HG02759 (cell line): Measurements from ENCODE around the gene GALNS.
"Not testable (repeated sequence)": the region's sequence is repeated elsewhere in the genome, so short reads cannot be mapped to it uniquely, and the experiment has no call there.

Source experiments
- ATAC-seq: cut with Tn5 transposase; IDR thresholded peaks from one replicate; pipeline ENCODE4 v1.9.1; 2021; ENCODE audit warnings: mild to moderate bottlenecking, moderate library complexity; ENCODE audit not compliant: unreplicated experiment

The GALNS gene

DNA sequence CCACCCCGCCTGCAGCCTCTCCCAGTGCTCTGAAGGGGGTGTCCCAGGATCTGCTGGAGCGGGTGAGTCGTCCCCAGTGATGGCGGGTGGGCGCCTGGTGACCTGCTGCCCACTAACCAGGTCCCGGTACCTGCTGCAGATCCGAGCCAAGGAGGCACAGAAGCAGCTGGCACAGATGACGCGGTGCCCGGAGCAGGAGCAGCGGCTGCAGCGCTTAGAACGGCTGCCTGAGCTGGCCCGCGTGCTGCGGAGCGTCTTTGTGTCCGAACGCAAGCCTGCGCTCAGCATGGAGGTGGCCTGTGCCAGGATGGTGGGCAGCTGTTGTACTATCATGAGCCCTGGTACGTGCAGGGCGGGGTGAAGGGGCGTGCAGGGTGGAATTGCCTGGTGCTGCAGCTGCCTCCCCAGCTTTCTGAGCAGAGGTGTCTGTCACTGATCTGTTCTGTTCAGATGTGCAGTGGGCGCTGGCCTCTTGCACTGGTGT is 49.6 kb downstream of the GALNS start:
- no peak for ATAC-seq

DNA sequence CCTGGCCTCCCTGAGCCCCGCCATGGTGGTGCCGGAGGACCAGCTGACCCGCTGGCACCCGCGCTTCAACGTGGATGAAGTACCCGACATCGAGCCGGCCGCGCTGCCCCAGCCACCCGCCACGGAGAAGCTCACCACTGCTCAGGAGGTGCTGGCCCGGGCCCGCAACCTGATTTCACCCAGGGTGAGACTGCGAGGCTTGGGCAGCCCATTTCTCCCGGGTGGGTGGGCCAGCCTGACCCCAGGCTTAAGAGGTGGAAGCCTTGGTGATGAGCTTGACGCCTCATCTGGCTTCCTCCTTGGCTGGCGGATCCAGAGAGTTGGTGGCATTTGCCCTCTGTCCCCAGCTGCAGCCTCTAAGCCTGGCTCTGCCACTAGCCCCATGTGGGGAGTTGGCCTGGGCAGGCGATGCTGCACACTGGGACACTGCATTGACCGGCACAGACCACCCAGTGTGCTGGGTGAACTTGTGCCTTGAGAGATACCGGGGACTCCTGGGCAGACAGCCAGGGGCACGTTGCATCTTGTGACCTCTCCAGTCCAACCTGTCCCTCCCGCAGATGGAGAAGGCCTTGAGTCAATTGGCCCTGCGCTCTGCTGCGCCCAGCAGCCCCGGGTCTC is 50.1 kb downstream of the GALNS start:
- ATAC-seq: no peak

DNA sequence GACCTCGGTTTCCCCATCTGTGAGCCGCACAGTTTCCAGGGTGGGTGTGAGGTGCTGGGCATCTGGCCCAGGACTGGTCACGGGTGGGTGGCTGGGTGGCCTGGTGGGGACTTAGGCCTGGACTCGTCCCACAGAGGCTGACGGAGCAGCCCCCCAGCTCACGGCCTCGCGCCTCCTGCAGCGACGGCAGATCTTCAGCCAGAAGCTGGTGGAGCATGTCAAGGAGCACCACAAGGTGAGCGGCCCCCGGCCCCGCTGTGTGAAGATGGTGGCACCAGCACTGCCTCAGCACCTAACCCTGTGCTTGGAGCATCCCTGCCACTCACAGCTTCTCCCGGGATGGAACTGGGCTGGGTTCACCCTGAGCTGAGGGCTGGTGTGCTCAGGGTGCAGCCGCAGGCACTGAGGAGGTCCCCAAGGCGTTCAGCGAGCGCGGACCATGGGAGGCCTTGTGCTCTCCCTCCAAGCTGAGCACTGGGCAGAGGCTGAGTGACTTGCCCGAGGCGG is 50.8 kb downstream of the GALNS start:
- ATAC-seq: no peak

DNA sequence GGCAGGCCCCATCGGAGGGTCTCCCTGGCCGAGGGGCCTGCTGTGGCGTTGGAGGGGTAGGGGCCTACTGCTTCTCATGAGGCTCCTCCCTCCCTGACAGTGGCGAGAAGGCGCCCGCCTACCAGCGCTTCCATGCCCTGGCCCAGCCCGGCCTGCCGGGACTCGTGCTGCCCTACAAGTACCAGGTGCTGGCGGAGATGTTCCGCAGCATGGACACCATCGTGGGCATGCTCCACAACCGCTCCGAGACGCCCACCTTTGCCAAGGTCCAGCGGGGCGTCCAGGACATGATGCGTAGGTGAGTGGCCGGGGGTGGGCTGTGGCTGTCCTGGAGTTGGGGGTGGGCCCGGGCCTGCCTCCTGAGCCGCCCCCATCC is 51.4 kb downstream of the GALNS start:
- no peak for ATAC-seq

DNA sequence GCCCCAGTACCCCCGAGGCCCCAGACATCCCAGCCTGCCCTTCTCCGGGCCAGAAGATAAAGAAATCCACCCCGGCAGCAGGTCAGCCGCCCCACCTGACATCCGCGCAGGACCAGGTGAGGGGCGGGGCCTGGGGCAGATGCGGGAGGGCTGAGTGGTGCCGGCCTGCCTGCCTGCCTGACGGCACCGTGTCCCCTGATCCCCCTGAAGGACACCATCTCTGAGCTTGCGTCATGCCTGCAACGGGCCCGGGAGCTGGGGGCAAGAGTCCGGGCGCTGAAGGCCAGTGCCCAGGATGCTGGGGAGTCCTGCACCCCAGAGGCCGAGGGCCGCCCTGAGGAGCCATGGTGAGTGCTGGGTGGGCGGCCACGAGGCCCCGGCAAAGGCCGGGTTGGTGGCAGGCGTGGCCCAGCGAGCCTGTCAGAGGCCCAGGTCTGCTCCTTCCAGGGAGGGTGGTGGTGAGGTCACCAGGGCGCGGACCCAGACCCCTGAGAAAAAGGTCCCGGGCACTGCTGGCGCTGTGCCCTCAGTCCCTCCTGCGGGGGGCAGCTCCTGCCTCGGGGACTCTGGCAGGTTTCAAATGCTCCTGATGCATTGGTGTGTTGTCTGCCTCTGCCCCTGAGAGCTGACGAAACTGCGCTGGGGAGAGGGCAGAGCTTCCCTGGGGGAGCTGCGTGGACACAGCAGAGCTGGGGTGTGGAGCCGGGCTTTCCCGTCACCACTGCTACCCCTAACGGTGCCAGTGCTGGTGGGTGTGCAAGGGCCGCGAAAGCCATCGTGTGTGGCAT is 52.0 kb downstream of the GALNS start:
- no peak for ATAC-seq

DNA sequence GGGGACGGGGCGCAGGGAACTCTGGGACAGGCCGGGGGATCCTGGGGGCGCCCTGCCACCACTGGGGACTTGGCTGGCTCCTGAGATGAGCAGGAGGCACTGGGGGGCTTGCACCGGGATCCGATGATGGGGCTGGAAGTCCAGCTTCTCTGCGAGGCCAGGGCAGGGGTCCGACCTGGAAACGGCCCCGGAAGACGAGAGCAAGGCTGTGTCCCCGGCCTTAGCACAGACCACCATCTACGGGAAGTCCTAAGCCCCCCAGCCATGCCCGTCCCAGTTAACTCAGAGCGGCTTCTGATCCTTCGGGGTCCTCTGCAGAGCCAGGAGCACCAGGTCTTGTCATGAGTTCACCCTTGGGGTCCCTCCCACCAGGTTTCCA is 52.6 kb downstream of the GALNS start:
- ATAC-seq: no peak

DNA sequence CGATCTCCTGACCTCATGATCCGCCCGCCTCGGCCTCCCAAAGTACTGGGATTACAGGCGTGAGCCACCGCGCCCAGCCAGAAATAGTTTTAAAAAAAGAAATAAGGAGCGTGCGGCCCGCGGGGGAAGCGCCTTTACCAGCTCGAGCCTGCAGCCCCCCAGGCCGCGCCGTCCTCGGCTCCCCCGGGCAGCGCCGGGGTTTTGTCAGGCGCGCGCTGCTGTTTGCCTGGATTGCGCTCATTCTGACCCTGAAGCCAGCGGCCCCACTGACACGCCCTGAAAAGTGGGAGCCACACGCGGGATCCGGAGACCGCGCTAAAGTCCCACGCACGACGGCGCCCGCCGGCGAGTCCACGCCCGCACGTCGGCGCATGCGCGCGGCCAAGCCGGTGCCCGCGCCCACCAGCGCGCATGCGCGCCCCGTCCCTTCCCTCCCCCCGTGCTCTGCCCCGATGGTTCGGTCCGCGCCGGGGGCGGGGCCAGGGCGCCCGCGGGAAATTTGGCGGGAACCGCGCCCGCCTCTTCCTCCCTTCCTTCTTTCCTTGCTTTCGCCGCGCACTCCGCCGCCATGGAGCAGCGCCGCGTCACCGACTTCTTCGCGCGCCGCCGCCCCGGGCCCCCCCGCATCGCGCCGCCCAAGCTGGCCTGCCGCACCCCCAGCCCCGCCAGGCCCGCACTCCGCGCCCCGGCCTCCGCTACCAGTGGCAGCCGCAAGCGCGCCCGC is 53.3 kb downstream of the GALNS start, which contains the start of gene CDT1:
CDT1 (plus strand) TSS at position 526 of the 724 bp plus-strand sequence; CDS start at position 569, 43 bp downstream.
- ATAC-seq: peak; percentile 71

DNA sequence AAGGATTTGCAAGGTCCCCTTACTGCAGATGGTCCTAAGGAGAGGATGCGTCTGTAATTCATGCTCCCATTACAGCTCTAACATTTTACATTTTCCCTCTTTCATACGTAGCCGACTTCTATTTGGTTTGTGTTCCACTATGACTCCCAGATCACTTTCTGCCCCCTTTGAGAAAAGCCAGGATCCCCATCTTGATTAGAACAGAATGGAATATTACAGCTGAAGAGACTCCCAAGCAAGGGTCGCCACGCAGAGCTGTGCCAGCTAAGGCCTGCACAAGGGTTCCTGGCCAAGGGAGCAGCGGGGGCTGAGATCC is 56.5 kb downstream of the GALNS start:
- no peak for ATAC-seq

DNA sequence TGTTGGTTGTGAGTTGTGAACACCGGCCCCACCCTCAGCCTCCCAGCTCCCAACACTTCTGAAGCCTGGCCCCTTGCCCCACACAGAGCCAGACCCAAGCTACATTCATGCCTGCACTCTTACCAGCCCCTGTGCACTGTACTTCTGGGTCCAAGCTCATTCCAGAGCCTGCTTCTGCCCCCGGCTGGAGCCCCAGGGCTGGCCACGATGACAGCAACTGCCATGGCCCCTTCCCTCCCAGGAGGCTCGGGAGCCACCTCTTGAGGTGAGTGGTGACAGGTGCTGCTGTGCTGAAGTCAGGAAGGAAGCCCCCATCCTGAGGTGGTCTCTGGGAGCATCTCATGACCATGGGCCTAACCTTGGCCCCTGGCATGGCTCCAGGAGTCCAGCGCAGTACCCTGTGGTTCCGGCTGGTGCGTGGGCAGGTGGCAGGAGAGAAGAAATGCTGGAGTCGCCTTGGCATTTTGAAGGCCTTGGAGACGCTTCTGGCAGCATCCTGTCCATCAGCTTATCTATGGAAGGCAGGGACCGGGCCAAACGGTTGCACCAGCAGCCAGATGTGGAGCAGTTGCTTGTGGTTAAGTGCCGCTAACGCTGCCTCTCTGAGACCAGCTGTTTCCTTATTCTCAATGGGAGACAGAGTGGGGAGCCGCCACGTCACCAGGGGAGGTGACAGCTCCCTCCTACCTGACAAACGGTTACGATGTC is 57.0 kb downstream of the GALNS start:
- no peak for ATAC-seq

DNA sequence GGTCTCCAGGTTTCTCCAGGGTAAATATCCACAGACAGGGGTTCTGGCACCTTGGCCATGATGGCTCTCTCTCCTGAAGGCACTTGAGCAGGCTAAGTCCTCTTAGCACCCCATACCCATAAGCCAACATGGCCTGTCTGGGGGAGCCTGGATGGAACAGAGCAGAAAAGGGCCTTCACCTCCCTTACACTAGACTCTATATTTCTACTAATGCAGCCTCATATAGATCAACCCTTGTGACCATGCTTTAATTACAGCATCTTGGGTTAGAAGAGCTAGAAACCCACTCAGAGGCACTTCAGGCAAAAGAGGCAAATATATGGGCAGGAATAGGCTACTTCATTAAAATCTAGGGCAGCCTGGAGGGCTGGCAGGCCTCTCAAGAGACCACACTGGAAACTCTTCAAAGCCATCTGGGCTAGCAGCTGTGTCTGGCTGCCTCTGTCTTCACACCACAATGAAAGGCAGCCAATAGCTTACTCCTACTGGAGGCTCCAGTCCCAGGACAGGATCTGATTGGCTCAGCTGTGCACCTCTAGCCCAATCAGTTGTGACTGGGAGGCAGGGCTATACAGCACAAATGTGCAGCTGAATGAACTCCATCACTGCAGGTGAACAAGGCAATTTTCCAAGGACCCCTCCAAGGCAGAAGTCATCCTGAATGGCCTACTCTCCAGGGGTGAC is 57.8 kb downstream of the GALNS start:
- ATAC-seq: no peak

DNA sequence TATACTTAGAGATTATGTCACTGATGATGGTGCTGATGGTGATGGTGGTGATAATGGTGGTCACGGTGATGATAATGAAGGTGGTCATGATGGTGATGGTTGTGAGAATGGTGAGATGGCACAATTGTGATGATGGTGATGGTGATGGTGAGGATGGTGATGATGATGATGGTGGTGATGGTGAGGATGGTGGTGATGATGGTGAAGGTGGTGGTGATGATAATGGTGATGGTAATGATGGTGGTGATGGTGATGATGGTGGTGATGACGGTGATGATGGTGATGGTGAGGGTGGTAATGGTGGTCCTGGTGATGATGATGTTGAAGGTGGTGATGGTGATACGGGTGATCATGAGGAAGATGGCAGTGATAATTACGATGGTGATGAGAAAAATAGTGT is 58.7 kb downstream of the GALNS start:
- ATAC-seq: no peak

DNA sequence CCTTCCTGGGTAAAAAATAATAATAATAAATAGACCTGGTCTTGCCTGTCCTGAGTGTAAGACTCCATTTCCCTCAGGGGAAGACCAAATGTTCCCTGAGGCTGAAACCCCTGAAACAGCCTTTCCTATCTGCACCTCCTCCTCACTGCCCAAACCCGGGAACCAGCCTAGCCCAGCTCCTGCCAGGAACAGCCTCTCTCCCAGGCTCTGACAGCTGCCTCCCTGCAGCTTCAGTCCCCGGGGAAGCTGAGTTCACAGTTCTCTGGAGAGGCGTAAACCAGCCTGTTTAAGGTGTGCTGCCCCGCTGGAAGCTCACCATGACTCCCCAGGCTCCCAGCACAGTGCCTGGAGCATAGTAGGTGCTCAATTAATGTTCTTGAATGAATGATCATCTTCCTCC is 60.5 kb downstream of the GALNS start:
- ATAC-seq: no peak

DNA sequence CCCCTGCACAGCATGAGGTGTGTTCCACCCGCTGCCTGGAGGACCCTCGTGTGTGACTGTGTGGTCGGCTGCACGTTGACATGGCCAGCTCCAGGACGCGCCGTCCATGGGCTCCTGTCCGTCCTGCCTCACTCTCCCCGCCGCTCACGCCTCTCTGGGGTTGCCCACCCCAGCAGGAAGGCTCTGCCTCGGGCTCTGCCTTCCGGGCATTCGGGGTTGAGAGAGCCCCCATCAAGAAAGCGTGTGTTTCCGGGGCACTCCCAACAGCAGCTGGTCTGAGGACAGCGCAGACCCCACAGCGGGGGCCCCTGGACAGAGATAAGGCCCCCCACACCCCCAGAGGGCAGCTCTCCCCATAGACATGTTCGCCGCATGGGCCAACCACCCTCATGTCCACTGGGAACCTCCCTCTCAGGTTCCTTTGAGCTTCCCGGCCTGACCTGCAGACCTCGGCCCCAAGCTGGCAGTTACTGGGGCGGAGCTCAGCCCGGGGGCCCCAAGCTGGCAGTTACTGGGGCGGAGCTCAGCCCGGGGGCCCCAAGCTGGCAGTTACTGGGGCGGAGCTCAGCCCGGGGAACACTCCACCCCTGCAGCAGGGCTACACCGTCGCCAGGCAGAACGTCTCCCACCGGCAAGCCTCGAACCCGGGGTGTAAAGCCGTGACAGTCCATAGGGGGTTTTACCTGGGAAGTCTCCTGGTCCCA is 63.3 kb downstream of the GALNS start:
- ATAC-seq: no peak

DNA sequence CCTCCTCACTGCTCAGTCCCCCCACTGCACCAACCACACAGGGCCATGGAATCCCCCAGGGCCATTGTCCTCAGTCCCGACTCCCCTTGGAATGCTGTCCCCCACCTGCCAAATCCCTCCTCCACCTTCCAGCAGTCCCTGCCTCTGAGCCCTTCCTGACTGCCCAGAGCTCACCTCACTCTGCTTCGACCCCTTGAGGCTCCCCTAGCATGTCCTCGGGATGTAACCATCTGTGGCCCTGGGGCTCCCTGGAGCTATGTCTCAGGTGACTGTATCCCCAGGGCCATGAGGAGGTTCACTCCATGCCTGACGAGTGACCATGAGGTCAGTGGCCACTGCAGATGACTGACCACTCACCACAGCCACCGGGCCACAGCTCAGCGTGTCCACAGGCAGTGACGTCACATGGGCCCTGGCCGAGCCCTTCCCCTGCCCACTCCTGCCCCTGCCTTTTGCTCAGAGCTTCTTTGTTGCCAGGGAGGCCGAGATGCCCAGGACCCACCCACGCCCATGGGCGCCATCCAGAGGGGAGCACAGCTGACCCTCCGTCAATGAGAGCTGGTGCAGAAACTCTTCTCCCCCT is 64.0 kb downstream of the GALNS start:
- ATAC-seq: no peak

DNA sequence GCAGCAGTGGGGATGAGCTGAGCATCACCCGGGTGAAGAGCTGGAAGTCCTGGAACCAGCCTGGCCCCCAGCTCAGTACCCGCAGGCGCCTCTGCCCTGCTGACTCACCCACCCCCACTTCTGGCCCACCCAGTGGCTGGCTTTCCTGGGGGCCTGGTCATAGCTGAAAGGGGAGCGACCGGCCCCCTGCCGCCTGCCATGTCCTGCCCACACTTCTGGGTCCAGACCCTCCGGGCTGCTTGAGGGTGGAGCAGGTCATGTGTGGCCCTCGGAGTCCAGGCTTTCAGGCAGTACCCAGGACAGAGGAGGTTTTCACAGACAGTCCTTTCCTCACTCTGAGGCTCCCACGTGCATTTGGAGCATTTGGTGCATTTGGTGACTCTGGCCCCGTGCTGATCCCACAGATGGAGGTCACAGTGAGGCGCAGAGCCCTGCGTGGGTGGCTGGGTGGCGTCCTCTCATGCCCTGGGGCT is 64.6 kb downstream of the GALNS start:
- no peak for ATAC-seq

DNA sequence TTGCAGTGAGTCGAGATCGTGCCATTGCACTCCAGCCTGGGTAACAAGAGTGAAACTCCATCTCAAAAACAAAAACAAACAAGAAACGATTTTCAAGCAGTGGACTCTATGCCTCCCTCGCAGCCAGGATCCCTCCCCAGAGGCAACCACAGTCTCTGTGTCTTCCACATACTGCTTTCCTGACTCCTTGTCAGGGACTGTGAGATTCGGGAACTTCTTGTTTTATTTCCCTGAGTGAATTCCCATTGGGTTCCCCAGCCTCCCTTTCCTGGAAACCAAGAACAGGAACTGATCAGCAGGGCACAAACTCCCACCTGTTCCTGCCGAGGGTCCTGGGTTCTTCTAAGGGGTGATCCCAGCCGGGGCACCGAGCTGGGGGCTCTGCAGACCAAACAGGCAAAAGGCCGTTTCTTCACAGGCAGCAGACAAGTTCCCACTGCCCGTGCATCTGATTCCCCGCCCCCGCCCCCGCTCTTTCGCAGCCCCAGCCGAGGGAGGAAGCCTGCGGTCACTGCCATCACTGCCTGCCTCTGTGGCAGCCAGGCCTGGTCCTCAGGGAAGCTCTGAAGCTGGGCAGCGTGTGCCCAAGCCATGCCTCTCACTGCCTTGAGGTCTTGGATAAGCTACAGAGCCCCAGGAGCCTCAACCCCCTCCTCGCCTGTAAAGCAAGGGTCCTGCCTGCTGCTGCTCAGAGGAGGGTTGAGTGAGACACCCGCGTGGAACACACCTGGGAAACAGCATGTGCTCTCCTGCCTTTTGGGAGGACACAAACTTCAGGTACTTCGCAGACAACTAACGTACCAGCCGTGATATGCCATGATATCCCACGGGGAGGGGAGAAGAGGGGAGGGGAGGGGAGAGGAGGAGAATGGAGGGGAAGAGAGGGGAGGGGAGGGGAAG is 66.2 kb downstream of the GALNS start:
- no peak for ATAC-seq

DNA sequence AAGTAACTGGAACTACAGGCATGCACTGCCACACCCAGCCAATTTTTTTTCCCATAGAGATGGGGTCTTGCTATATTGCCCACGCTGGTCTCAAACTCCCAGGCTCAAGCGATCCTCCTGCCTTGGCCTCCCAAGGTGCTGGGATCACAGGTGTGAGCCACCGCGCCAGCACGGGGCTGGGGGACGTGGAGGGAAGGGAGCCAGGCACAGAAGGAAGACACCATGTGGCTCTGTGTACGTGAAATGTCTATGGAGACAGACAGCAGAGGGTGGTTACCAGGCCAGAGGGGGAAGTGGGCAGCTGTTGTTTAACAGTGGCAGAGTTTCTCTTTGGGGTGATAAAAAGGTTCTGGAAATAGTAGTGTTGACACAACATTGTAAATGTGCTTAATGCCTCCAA is 67.2 kb downstream of the GALNS start:
- no peak for ATAC-seq

DNA sequence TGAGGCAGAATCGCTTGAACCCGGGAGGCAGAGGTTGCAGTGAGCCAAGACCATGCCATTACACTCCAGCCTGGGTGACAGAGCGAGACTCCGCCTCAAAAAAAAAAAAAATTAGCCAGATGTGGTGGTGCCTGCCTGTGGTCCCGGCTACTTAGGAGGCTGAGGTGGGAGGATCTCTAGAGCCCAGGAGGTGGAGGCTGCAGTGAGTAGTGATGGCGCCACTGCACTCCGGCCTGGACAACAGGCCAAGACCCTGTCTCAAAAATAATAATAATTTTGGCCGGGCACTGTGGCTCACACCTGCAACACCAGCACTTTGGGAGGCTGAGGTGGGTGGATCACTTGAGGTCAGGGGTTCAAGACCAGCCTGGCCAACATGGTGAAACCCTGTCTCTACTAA is 68.0 kb downstream of the GALNS start:
- ATAC-seq: not testable (repeated sequence)
